Ectodermal cell (in vitro differentiated cells): ENCODE data around the gene ZAR1.

Experiments
- H3K27ac ChIP-seq: 2 replicates; pipeline ENCODE4 v1.7.0; 2013; ENCODE audit warnings: mild to moderate bottlenecking, low read depth, low read length; ENCODE audit not compliant: insufficient read depth, poor library complexity, severe bottlenecking
- H3K27me3 ChIP-seq: 2 replicates; pipeline ENCODE4 v1.7.0; 2013; ENCODE audit warnings: mild to moderate bottlenecking, low read length; ENCODE audit not compliant: insufficient read depth, control insufficient read depth, poor library complexity, severe bottlenecking
- H3K36me3 ChIP-seq: one replicate; pipeline ENCODE4 v1.7.0; 2013; ENCODE audit warnings: low read length; ENCODE audit not compliant: control insufficient read depth, insufficient read depth
- H3K4me1 ChIP-seq: one replicate; pipeline ENCODE4 v1.7.0; 2013; ENCODE audit warnings: low read length; ENCODE audit not compliant: control insufficient read depth, insufficient read depth
- H3K4me3 ChIP-seq: 2 replicates; pipeline ENCODE4 v1.7.0; 2013; ENCODE audit warnings: low read depth, low read length, control low read depth; ENCODE audit not compliant: insufficient read depth
- H3K9me3 ChIP-seq: 2 replicates; pipeline ENCODE4 v1.7.0; 2013; ENCODE audit warnings: mild to moderate bottlenecking, low read length, moderate library complexity; ENCODE audit not compliant: control insufficient read depth
- WGBS, 2 experiments: methylation state at CpG; one replicate each; pipeline ENCODE4 v1.1.7; 2013; ENCODE audit warnings: missing lambda C conversion rate in 2 of 2; 5-methylcytosine and 5-hydroxymethylcytosine counted together

ZAR1 gene

GRCh38 chr4:48504026-48504330 lies 13.9 kb downstream of the ZAR1 start:
- peaks cover 11% of the 10 kb centered on the region for H3K36me3 ChIP-seq
- H3K9me3 ChIP-seq, result no peaks in the 10 kb centered on the region
- H3K27me3 ChIP-seq, result no peaks in the 10 kb centered on the region
- H3K27ac ChIP-seq, result no peak overlapping the region
- H3K4me3 ChIP-seq, result no peak overlapping the region
- WGBS, 2 experiments, result 88 to 96% methylated on average over 1 to 2 of the region's 2 CpGs
- H3K4me1 ChIP-seq, result no peaks in the 10 kb centered on the region

DNA sequence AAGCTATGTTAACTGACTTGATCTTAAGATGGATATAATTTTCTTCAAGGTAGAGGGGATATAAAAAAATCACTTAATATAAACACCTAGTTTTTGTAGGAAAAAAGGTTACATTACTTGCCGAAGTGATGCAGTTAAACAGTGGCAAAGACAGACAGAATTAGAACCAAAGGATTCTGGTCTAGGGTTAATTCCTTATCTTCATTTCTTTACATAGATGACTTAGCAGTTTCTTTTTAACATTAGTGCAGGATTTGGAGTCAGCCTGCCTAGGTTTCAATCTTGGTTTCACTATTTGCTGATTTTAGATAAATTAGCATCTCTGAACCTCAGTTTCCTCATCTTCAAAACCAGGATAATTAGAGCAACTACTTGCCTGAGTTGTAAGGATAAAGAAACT lies 14.3 kb downstream of the ZAR1 start:
- Histone ChIP-seq H3K9me3 (no peaks in the 10 kb centered on the region), H3K4me3 (no peak overlapping the region), H3K27me3 (no peaks in the 10 kb centered on the region), H3K27ac (no peak overlapping the region), H3K36me3 (peaks cover 11% of the 10 kb centered on the region), H3K4me1 (no peaks in the 10 kb centered on the region)
- 92% methylated on average over 1 of the region's 1 CpG; no CpG with 5 or more reads in 1 of the 2 experiments for WGBS, 2 experiments

- peaks cover 18% of the 10 kb centered on the region for H3K36me3 ChIP-seq
- H3K9me3 ChIP-seq, result no peaks in the 10 kb centered on the region
- no peaks in the 10 kb centered on the region for H3K27me3 ChIP-seq
- H3K4me3 ChIP-seq, result no peak overlapping the region
- WGBS, 2 experiments, result 89 to 100% methylated on average over 2 of the region's 2 CpGs
- no peak overlapping the region for H3K27ac ChIP-seq
- no peaks in the 10 kb centered on the region for H3K4me1 ChIP-seq
Observed at GRCh38 chr4:48506716-48507115, 16.7 kb downstream of the ZAR1 start.

DNA sequence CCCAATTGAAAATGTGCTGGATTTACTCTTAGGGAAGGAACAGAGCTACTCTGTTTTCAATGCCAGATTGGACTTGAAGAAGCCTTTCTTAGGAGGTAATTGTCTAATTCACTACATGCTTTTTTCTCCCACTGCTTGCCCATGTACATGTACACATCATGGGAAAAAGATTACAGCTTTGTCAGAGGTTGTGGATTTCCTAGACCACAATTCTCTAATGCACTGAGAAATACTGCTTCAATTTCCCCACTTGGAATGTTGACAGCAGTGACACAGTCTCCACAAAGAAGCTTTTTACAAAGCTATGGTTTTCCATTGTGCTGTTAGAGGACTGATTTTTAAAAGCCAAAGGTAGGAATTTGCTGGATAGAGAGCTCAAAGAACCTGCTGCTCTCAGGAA lies 19.5 kb downstream of the ZAR1 start:
- Histone ChIP-seq H3K4me3 (no peak overlapping the region), H3K4me1 (no peaks in the 10 kb centered on the region), H3K27me3 (no peaks in the 10 kb centered on the region), H3K9me3 (no peaks in the 10 kb centered on the region), H3K36me3 (peaks cover 34% of the 10 kb centered on the region), H3K27ac (no peak overlapping the region)

DNA sequence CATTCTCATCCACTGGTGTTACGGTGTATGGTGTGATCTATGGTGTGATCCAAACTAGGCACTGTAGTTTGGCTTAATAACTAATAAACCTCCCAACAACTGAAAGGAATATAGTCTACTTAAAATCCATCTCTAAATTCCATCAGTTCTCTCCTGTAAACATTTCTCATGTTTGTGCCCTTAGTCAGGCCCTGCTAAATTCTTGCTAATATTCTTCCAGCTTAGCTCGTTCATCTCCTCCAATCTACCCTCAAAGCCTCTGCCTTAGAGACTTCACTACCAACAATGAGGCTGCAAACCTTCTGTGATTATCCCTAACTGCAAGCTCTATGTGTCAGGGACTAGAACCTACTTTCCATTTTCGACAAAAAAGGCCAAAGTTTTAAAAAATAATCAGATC lies 28.1 kb downstream of the ZAR1 start:
- Histone ChIP-seq H3K4me3 (no peak overlapping the region), H3K9me3 (no peaks in the 10 kb centered on the region), H3K27ac (no peak overlapping the region), H3K4me1 (no peaks in the 10 kb centered on the region), H3K36me3 (peaks cover 23% of the 10 kb centered on the region), H3K27me3 (no peaks in the 10 kb centered on the region)
- 91 to 94% methylated on average over 2 of the region's 3 CpGs for whole genome bisulfite sequencing, 2 experiments

DNA sequence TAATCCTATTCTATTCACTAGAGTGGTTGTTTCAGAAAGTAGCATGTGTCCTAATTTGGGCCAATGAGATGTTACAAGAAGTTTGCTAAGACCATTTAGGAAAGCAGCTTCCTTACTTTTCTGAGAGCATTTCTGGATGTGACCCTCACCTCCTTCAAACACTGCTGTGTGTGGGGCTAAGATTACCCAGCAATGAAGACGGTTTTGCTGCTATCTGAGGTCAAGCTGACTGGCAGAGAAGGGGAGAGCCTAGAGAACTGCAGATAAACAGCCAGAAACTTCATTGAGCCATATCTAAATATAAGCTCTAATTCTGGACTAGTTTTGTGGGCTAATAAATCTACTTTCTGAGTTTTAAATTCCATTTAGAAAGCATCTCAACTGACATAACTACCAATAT lies 36.4 kb downstream of the ZAR1 start:
- Histone ChIP-seq H3K4me1 (no peaks in the 10 kb centered on the region), H3K9me3 (no peaks in the 10 kb centered on the region), H3K27ac (no peak overlapping the region), H3K4me3 (no peak overlapping the region), H3K27me3 (no peaks in the 10 kb centered on the region), H3K36me3 (peaks cover 32% of the 10 kb centered on the region)
- WGBS, 2 experiments, result 89 to 100% methylated on average over 1 of the region's 1 CpG

DNA sequence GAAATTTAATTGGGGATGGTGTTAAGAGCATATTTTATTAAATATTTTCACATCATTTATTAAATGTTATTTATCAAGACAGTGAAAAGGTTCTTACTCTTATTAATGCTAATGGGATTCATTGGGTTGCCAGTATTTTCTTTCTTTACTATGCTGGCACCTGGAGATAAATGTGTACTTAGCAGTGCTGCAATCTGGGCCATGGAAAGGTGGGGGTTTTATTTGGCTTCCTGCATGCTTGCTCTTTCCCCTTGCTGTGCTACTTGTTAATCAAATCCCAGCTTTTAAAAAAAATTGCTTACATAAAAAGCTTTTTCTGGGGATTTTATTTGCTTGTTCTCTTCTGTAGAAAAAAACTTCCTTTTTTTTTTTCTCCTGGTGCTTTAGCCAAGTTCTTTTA lies 48.3 kb downstream of the ZAR1 start:
- H3K36me3 ChIP-seq, result peaks cover 36% of the 10 kb centered on the region
- H3K27me3 ChIP-seq, result no peaks in the 10 kb centered on the region
- H3K27ac ChIP-seq, result no peak overlapping the region
- no peak overlapping the region for H3K4me3 ChIP-seq
- H3K9me3 ChIP-seq, result no peaks in the 10 kb centered on the region
- H3K4me1 ChIP-seq, result no peaks in the 10 kb centered on the region

DNA sequence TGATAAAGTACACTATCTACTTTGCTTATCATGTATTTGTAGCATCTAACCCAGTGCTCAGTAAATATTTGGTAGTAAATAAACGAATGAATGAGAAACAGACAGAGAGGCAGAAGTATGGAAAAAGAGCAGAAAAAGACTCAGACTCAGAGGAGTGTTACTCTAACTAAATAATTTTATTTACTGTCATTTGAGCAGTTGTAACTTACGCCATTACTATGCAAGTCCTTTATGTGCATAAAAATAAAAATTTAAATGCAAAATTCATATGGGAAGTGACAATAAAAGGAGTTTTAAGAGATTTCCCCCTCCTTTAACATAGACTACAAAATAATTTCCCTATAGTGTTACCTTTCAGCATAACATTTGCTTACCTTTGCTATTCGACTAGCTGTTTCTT lies 49.5 kb downstream of the ZAR1 start:
- Histone ChIP-seq H3K4me3 (no peak overlapping the region), H3K4me1 (no peaks in the 10 kb centered on the region), H3K27me3 (no peaks in the 10 kb centered on the region), H3K36me3 (peaks cover 29% of the 10 kb centered on the region), H3K27ac (no peak overlapping the region), H3K9me3 (no peaks in the 10 kb centered on the region)
- WGBS, 2 experiments, result 96 to 100% methylated on average over 2 of the region's 3 CpGs

- Histone ChIP-seq H3K9me3 (no peaks in the 10 kb centered on the region), H3K27me3 (no peaks in the 10 kb centered on the region), H3K27ac (no peak overlapping the region), H3K4me3 (no peak overlapping the region), H3K36me3 (peaks cover 40% of the 10 kb centered on the region), H3K4me1 (no peaks in the 10 kb centered on the region)
- WGBS, 2 experiments, result 93% methylated on average over 2 of the region's 2 CpGs
Observed at GRCh38 chr4:48542888-48543287, 52.8 kb downstream of the ZAR1 start.

- no peak overlapping the region for H3K4me3 ChIP-seq
- H3K4me1 ChIP-seq, result no peaks in the 10 kb centered on the region
- H3K9me3 ChIP-seq, result no peaks in the 10 kb centered on the region
- no peak overlapping the region for H3K27ac ChIP-seq
- peaks cover 36% of the 10 kb centered on the region for H3K36me3 ChIP-seq
- H3K27me3 ChIP-seq, result no peaks in the 10 kb centered on the region
- WGBS, 2 experiments, result 86 to 92% methylated on average over 3 of the region's 3 CpGs
Observed at GRCh38 chr4:48543796-48544195, 53.7 kb downstream of the ZAR1 start.
